ENCODE results near the gene UGT1A9.
"Not testable (repeated sequence)": the region's sequence is repeated elsewhere in the genome, so short reads cannot be mapped to it uniquely, and the experiment has no call there.

The UGT1A9 gene

DNA sequence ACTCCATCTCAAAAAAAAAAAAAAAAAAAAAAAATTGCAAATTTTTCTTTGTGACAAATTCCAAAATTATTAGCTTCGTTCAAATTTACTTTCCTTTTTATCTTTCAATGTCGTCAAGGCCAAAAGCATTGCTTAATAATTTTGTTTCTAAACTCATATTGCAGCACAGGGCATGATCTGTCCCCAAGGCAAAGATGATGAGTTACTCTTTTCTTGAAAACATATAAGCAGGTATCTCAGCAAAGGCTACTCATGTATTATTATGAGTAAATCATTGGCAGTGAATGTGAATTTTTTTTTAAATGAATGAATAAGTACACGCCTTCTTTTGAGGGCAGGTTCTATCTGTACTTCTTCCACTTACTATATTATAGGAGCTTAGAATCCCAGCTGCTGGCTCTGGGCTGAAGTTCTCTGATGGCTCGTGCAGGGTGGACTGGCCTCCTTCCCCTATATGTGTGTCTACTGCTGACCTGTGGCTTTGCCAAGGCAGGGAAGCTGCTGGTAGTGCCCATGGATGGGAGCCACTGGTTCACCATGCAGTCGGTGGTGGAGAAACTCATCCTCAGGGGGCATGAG, 9.9 kb downstream of the UGT1A9 start, which contains the start of gene UGT1A7:
Gene UGT1A7, plus strand, starts transcription at position 381 of the 579 bp plus-strand sequence. Its CDS starts 37 bp downstream, at position 418.
- no peak for DNase-seq

DNA sequence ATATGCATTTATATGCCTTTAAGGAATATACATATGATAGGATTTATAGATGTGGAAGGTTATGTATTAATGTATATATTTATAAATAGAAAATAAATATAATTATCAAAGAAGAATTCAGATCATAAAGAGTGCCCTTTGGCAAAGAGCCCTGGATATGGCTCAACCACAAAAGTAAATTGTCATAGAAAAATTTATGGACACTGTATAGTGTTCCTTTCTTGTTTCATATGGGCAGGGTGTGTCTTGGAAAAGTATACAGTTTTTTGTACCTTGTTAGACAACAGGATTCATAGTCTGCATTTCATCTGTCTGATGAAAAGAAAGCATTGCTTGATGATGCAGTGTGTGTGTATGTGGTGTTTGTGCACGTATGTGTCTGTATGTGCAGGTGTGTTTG, 12.9 kb downstream of the UGT1A9 start:
- no peak for DNase-seq

DNA sequence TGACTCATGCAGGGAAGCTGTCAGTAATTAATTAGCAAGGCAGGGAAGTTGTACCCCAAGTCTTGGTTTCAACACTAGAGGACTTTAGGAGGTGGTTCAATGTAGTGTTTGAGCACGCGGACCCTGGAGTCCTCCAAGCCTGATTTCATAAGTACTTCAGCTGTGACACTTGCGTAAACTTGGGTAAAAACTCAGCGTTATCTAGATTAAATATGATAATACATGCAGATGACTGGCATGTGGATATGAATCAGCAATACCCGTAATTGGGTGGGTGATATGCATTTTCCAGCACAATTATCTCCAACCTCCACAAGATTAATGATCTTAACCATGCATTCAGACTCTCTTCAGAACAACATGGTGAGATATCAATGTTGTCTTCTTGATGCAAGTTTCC, 15.2 kb downstream of the UGT1A9 start:
- no peak for DNase-seq

DNA sequence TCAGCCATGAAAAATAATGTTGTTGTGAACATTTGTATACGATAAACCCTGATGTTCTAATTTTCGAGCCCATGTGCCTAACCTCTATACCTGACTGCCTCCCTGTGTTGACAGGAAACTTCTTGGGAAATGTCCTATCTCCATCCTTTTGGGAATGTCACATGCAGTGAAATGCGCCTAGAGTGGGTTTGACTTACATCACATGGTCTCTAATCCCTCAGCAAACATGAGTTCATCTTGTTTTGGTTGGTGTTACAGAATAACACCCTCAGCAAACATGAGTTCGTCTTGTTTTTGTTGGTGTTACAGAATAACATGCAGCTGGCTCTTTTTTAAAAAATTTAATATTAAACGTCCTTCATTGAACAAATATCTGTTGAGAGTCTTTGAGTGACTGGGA, 16.6 kb downstream of the UGT1A9 start:
- no peak for DNase-seq

DNA sequence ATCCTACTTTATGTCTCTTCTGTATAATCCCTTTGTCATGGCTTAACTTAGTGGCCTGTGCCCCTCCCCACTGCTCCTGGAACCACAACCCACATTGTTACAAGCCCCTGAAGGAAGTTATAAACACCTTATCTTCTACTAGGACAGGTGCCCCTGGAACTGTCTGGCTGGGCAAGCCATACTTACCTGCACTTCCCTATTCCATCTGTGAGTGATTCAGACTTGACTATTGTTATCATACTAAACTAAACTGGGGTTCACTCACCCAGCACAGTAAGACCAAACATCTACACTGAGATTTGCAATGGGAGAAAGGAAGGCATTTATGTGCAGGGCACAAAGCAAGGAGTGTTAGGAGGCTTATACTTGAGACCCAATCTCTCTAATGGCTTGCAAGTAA, 17.3 kb downstream of the UGT1A9 start:
- no peak for DNase-seq

DNA sequence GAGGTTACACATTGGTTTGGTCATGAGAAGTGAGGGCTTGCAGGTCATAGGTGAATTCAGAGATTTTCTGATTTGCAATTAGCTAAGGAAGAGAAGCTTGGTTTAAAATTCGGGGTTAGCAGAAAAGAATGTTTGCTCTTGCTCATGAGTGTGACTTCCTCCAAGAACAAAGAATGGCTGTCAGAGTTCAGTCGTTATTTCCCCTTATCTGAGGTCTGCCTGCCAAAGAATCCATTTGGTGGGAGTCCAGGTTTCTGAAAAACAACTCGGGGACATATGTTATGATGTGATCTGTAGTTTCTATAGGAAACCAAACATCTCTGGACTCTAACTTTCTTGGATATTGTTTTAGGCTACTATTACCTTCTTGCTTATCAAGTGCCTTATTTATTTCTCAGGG, 17.8 kb downstream of the UGT1A9 start:
- DNase-seq, result no peak

DNA sequence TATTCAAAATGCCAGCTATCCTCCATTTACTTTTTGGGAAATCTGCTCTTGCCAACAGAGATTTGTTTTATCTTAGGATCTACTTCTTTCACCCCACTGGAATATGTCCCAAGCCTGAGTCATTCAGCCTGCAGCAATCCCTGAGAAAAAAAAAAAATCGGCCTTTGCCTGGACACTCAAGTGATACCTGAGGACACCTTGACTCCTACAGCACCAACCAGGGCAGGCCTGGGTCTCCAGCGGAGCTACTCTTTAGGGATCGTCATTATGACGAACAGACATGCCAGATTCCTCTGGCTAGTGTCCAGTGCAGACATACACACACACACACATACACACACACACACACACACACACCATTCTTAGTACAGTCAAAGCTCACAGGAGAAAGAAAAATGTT, 18.7 kb downstream of the UGT1A9 start:
- DNase-seq, result no peak

DNA sequence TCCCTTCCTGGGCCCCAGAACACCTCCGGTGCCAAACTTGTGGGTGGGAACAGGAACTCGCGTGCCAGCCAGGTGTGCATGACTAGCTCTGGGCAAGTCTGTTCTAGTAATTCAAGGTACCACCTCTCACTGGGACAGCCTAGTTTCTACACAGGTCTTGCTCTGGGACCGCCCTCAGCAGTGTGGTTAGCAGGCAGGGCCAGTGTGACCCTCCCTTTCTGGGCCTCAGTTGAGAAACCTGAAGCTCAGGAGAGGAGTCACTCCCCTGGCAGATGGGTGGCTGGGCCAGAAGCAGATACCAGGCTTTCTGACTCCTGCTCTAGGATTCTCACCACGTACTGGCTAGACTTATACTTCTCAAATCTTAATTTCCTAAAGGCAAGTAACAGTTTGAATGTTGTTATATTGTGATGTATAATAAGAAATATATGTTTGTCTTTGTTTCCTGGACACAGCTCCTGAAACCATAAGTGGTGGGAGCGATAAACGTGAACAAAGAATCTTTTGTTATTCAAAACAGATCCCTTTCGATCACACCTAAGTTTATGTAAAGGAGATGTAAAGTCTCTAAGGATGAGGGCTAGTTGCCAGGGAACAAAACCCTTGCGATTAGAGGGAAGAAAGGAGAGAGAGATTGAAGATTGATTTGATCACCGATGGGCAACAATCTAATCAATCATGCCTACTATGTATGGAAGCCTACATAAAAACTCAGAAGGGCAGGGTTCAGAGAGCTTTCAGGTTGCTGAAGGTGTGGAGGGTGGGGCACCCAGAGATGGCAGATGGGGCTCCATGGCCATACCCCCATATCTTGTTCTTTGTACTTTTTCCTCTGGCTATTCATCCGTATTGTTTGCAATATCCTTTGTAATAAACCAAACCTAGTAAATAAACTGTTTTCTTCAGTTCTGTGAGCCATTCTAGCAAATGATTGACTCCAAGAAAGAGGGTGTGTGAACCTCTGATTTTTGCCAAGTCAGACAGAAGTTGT, 20.0 kb downstream of the UGT1A9 start:
- no peak for DNase-seq

DNA sequence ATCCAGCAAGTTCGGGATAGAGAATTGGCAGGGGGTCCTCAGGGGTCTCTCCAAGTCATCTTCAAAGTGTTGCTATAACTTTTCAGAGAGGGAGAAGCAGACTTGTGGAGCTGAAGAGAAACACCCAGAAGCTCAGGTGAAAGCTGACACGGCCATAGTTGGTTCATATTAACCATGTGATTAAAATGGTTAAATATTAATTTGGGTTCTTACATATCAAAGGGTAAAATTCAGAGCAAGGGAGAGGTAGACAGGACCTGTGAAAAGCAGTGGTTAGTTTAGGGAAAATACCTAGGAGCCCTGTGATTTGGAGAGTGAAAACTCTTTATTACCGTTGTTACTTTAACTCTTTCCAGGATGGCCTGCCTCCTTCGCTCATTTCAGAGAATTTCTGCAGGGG, 20.9 kb downstream of the UGT1A9 start, which contains the start of gene UGT1A6:
Gene UGT1A6, plus strand, starts transcription at position 243 of the 400 bp plus-strand sequence. Its CDS starts 115 bp downstream, at position 358.
- no peak for DNase-seq

DNA sequence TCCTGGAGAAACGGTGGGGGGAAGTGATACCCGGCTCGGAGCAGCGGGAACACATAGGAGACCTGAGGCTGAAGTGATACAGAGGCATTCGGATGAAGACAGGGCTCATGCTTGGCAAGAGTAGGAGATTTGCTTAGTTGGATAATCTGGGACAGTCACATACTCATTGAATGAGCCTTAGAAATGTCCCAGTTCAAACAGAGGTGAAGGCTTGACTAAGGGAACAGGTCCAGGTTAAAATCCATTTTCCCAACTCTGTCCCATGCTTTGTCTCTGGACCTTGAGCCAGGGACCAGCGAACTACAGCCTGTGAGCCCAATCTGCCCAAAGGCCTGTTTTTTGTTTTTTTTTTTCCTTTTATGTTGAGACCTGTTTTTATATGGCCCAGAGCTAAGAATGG, 22.3 kb downstream of the UGT1A9 start:
- no peak for DNase-seq

DNA sequence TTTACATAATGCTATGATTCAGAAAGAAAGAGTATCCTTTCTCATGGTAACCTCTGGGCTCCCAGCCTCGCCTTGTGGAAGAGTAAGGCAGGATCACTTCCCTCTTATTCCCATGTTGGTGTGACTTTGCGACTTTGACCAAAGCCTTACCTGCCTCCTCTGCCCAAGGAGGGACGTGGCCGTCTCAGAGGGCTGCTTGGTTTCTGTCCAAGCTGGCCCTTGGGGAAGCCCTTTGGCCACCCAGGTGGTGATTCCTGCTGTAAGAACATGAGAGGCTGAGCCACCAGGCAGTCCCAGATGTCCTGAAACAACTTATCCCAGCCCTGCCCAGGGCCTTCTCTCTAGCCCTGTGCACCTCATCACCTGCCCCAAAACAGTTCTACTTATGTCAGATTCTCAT, 27.0 kb downstream of the UGT1A9 start:
- DNase-seq, result no peak

DNA sequence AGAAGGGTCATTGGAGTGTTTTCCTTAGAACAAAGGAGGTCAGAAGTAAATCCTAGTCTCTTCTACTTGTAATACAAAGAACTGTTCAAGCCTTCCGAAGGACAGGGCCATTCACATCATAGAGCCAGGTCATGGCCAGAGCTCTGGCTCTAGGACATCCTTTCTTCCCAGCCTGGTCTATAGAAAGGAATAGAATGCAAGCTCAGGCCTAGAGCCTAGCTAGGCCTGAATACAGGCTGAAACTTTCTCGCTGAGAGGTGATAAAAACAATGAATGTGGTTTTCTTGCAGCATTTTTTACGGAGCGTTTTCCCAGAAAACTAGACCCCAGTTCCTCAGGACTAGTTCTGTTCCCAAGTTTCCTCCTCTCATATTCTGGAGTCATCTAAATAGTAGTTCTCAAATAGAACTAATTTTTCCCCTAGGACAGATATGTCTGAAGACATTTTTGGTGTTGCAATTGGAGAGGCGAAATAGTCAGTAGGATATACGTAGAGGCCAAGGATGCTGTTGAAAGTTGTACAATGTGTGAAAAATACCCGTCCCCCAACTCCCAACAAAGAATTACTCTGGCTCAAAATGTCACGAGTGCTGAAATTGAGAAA, 27.8 kb downstream of the UGT1A9 start:
- no peak for DNase-seq

DNA sequence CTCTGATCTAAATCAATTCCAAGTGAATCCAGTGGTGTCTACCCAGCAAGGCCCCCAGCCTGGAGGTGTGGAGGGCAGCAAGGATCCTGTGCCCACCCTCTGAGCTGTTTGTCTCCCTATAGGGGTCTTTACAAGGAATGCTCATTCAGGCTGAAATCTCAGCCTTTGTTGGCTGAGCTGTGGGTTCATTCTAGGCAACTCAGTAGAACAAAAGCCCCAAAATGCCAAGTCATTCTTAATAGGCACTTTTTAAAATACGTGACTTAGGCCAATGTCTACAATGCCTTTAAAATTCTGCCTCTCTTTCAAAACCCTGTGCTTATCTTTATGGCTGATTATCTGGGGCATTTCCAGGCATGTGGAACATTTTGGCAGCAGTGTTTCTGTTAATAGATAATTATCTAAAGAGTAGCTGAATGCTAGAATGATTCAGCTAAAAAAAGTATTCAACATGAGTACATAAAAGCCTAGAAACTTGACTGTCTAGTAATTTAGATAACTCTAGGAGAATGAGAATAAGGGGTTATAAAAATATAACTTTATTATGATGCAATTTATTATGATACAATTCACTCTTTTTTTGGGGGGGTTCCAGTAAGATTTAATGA, 28.4 kb downstream of the UGT1A9 start:
- no peak for DNase-seq

DNA sequence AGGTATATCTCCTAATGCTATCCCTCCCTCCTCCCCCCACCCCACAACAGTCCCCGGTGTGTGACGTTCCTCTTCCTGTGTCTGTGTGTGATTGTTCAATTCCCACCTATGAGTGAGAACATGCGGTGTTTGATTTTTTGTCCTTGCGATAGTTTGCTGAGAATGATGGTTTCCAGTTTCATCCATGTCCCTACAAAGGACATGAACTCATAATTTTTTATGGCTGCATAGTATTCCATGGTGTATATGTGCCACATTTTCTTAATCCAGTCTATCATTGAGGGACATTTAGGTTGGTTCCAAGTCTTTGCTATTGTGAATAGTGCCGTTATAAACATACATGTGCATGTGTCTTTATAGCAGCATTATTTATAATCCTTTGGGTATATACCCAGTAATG, 29.1 kb downstream of the UGT1A9 start:
- DNase-seq, result not testable (repeated sequence)

DNA sequence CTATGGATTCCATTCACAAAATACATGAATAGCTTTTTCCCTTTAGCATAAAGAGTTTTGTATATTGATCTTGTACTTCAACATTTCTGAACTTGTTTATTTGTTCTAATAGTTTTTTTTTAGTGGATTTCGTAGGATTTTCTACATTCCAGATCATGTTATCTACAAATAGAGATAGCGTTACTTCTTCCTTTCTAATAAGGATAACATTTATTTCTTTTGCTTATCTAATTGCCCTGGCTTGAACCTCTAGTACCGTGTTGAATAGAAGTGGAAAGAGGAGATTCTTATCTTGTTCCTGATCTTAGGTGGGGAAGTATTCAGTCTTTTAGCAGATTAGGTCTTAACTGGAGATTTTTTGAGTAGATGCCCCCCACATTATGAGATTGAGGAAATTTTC, 30.5 kb downstream of the UGT1A9 start:
- no peak for DNase-seq

DNA sequence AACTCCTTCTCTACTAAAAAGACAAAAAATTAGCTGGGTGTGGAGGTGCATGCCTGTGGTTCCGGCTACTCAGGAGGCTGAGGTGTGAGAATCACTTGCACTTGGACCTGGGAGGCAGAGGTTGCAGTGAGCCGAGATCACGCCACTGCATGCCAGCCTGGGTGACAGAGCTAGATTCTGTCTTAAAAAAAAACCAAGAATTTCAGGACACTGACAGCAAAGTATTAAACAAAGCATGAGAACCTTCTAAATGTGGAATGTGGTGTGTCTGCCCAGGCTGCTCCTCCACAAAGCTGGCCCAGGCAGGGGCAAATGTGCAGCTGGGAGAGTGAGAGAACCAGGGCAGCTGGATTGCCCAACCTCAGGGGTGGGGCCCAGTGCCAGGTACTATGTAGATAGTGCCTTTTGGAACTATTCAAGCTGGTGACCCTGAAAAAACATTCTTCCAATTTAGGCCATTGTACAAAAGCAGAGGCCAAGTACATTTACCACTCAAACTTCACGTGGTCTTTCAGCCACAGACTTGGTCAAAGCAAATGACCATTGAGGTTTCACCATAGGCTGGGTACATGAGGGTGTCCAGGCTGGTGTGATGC, 34.3 kb downstream of the UGT1A9 start:
- DNase-seq, result no peak

DNA sequence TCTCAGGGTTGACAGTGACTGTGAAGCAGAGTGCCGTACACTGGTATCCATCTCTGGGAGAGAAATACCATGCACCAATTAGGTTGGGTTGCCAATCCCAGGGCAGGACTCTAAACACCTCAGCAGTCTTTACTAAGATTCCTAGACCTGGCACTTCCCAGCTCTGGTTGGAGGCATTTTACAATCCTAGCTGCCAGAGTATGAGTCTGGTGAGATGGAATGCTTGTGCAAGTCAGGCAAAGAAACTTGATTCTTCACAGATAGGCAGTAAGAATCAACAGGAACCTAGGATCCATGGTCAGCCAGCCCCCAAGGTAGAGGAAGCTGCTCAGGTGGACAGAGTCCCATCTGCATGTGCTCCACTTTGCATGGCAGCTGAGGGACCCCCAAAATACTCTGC, 35.0 kb downstream of the UGT1A9 start:
- DNase-seq, result no peak

DNA sequence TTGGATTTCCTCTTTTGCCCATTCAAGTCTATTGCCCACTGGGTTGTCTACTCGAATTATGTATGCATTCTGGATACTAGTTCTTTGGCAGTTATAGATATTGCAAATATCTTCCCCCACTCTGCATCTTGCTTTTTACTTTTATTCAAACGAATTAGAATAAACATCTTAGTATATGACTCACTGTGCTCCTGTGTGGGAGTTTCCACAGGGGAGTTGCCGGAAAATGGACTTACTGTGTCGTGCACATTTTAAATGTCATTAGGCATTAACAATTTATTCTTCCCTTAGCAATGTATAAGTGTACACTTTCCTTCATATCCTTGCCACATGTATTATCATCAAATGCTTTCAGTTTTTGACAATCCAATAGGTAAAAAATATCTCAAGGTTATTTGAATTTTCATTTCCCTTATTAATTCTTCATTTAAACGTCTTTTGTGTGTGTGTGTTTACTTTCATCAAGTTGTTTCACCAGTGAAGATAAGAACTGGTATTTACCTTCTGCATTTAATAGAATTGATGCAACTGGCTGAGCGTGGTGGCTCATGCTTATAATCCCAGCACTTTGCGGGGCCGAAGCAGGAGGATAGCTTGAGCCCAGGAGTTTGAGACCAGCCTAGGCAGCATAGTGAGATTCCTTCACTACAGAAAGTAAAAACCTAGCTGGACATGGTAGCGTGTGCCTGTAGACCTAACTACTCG, 36.4 kb downstream of the UGT1A9 start:
- no peak for DNase-seq

DNA sequence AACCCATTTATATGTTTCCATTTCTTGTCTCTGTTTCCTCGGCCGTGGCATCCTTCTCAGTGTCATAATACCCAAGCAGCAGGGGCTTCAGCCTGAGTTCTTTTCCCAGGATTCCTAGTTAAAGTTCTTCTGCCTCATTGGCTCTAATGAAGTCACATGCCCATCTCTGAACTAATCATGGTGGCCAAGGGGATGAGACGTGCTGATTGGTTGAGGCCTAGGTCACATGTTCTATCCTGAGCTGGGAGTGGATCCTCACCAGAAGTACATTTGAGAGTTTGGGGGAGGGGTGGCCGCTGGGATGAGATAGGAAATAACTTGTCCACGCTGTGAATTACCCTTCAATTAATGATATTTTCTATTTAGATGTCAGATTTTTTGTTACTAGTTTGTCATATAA, 37.2 kb downstream of the UGT1A9 start:
- DNase-seq, result no peak

DNA sequence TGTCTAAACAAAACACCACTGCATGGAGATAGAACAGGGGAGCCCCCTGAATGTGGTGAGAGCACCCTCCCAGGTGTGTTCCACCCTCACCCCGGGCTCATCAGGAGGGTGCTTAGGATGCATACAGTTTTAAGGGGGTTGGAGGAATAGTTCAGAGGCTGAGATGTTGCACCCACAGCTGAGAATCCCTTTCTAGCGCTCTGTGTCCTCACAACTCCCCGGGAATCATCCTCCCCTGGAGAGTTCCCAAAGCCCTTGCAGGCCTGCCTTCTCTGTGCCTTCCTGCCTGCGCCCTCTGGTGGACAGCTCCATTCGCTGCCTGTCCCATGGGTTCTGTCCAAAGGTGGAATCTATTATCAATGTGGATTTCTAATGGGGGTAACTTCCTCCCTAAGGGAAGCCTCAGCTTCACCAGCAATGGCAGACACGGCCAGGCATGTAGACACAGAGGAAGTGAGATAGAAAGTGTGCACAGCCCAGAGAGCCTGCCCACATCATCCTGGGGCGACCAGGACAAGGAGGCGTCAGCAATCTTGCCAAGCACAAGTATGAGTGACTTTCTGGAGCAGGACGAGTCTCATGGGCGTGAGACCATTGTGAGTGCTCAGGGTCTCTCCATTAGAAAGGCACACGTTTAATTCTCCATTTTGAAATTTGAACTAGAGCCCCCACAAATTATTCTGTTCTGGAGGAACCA, 39.8 kb downstream of the UGT1A9 start:
- peak; percentile 53 for DNase-seq

DNA sequence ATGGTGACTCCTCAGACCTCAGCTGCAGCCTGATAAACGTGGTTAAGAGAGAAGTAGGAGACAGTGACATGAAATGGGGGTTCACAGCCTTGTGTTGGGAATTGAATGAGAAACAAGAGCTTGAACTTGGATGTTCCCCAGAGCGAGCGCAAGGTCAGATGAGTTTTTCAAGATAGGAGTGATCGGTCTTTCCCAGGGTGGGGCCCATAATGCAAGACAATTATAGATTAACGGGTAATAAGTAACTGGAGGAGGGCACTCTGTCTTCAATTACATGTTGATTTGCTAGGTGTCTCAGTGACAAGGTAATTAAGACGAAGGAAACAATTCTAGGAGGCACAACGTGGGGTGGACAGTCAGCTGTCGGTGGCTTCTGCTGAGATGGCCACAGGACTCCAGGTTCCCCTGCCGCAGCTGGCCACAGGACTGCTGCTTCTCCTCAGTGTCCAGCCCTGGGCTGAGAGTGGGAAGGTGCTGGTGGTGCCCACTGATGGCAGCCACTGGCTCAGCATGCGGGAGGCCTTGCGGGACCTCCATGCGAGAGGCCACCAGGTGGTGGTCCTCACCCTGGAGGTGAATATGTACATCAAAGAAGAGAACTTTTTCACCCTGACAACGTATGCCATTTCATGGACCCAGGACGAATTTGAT, 41.0 kb downstream of the UGT1A9 start, which contains the start of gene UGT1A5:
Gene UGT1A5, plus strand, starts transcription at position 297 of the 651 bp plus-strand sequence. Its CDS starts 85 bp downstream, at position 382.
- DNase-seq, result no peak
